ENCODE data around the gene UBE2O. TPM values are rescaled to one million over a fixed set of nuclear protein-coding genes. Genes with fewer than 3 reads are reported as not detected.

The UBE2O gene
- total RNA-seq, 1 experiment from 2014 or later, result 68.9 TPM

- Mint-ChIP-seq H3K9me3 (no peaks in the 10 kb centered on the region), H3K27ac (no peak overlapping the region), H3K27me3 (ENCODE audit: low read depth) (peaks cover 5% of the 10 kb centered on the region), H3K4me3 (no peak overlapping the region), H3K4me1 (peaks cover 54% of the 10 kb centered on the region), H3K36me3 (no peaks in the 10 kb centered on the region)
- POLR2A ChIA-PET, result no interaction called here
- no peak for DNase-seq (ENCODE audit: low spot score)
- TF ChIP-seq ZNF416 (CRISPR knock-in tag; IDR thresholded peaks at IDR 0.05) (no peak), ZBTB21 (CRISPR knock-in tag; IDR thresholded peaks at IDR 0.05; ENCODE audit: borderline replicate concordance) (no peak), MXD4 (CRISPR knock-in tag; IDR thresholded peaks at IDR 0.05; ENCODE audit: borderline replicate concordance) (no peak), JUN (CRISPR knock-in tag; IDR thresholded peaks at IDR 0.05) (no peak), ZSCAN18 (CRISPR knock-in tag; IDR thresholded peaks at IDR 0.05) (no peak), GTF2I (CRISPR knock-in tag; conservative IDR thresholded peaks at IDR 0.05) (no peak), ETV6 (CRISPR knock-in tag; IDR thresholded peaks at IDR 0.05) (no peak)
- TF ChIP-seq, protein P1, sequence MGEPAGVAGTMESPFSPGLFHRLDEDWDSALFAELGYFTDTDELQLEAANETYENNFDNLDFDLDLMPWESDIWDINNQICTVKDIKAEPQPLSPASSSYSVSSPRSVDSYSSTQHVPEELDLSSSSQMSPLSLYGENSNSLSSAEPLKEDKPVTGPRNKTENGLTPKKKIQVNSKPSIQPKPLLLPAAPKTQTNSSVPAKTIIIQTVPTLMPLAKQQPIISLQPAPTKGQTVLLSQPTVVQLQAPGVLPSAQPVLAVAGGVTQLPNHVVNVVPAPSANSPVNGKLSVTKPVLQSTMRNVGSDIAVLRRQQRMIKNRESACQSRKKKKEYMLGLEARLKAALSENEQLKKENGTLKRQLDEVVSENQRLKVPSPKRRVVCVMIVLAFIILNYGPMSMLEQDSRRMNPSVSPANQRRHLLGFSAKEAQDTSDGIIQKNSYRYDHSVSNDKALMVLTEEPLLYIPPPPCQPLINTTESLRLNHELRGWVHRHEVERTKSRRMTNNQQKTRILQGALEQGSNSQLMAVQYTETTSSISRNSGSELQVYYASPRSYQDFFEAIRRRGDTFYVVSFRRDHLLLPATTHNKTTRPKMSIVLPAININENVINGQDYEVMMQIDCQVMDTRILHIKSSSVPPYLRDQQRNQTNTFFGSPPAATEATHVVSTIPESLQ (CRISPR knock-in tag; IDR thresholded peaks at IDR 0.05), result no peak
- TF ChIP-seq, protein P2, sequence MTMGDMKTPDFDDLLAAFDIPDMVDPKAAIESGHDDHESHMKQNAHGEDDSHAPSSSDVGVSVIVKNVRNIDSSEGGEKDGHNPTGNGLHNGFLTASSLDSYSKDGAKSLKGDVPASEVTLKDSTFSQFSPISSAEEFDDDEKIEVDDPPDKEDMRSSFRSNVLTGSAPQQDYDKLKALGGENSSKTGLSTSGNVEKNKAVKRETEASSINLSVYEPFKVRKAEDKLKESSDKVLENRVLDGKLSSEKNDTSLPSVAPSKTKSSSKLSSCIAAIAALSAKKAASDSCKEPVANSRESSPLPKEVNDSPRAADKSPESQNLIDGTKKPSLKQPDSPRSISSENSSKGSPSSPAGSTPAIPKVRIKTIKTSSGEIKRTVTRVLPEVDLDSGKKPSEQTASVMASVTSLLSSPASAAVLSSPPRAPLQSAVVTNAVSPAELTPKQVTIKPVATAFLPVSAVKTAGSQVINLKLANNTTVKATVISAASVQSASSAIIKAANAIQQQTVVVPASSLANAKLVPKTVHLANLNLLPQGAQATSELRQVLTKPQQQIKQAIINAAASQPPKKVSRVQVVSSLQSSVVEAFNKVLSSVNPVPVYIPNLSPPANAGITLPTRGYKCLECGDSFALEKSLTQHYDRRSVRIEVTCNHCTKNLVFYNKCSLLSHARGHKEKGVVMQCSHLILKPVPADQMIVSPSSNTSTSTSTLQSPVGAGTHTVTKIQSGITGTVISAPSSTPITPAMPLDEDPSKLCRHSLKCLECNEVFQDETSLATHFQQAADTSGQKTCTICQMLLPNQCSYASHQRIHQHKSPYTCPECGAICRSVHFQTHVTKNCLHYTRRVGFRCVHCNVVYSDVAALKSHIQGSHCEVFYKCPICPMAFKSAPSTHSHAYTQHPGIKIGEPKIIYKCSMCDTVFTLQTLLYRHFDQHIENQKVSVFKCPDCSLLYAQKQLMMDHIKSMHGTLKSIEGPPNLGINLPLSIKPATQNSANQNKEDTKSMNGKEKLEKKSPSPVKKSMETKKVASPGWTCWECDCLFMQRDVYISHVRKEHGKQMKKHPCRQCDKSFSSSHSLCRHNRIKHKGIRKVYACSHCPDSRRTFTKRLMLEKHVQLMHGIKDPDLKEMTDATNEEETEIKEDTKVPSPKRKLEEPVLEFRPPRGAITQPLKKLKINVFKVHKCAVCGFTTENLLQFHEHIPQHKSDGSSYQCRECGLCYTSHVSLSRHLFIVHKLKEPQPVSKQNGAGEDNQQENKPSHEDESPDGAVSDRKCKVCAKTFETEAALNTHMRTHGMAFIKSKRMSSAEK (CRISPR knock-in tag; IDR thresholded peaks at IDR 0.05; ENCODE audit: borderline replicate concordance), result no peak
- TF ChIP-seq, protein P3, sequence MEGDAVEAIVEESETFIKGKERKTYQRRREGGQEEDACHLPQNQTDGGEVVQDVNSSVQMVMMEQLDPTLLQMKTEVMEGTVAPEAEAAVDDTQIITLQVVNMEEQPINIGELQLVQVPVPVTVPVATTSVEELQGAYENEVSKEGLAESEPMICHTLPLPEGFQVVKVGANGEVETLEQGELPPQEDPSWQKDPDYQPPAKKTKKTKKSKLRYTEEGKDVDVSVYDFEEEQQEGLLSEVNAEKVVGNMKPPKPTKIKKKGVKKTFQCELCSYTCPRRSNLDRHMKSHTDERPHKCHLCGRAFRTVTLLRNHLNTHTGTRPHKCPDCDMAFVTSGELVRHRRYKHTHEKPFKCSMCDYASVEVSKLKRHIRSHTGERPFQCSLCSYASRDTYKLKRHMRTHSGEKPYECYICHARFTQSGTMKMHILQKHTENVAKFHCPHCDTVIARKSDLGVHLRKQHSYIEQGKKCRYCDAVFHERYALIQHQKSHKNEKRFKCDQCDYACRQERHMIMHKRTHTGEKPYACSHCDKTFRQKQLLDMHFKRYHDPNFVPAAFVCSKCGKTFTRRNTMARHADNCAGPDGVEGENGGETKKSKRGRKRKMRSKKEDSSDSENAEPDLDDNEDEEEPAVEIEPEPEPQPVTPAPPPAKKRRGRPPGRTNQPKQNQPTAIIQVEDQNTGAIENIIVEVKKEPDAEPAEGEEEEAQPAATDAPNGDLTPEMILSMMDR (IDR thresholded peaks at IDR 0.05), result no peak
- no peak for ATAC-seq
- CTCF ChIA-PET, result interaction anchor here (0.6 to 5.1 kb wide), 11 partner anchors 11 to 218 kb away, joined by 3 to 30 read pairs (median 4); no protein-coding TSS in a partner anchor
These were observed 44.7 kb upstream of the UBE2O start for GRCh38 chr17:76497699-76497978.

- Mint-ChIP-seq H3K27me3 (ENCODE audit: low read depth) (peaks cover 5% of the 10 kb centered on the region), H3K4me3 (no peak overlapping the region), H3K36me3 (no peaks in the 10 kb centered on the region), H3K4me1 (peaks cover 49% of the 10 kb centered on the region), H3K9me3 (no peaks in the 10 kb centered on the region), H3K27ac (no peak overlapping the region)
- no peak for DNase-seq (ENCODE audit: low spot score)
- no peak for ATAC-seq
- ChIA-PET CTCF (interaction anchor here (1.0 to 4.3 kb wide), 2 partner anchors 37 to 47 kb away, joined by 3 to 30 read pairs; no protein-coding TSS in a partner anchor), POLR2A (no interaction called here)
- TF ChIP-seq, protein P3 (IDR thresholded peaks at IDR 0.05), result no peak
- no peak for TF ChIP-seq ZNF281 (CRISPR knock-in tag; IDR thresholded peaks at IDR 0.05)
- TF ChIP-seq GTF2I (CRISPR knock-in tag; conservative IDR thresholded peaks at IDR 0.05), result no peak
- no peak for TF ChIP-seq EMX1 (CRISPR knock-in tag; IDR thresholded peaks at IDR 0.05)
- TF ChIP-seq, protein P4, sequence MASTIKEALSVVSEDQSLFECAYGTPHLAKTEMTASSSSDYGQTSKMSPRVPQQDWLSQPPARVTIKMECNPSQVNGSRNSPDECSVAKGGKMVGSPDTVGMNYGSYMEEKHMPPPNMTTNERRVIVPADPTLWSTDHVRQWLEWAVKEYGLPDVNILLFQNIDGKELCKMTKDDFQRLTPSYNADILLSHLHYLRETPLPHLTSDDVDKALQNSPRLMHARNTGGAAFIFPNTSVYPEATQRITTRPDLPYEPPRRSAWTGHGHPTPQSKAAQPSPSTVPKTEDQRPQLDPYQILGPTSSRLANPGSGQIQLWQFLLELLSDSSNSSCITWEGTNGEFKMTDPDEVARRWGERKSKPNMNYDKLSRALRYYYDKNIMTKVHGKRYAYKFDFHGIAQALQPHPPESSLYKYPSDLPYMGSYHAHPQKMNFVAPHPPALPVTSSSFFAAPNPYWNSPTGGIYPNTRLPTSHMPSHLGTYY (CRISPR knock-in tag; IDR thresholded peaks at IDR 0.05), result no peak
- TF ChIP-seq CBFB (CRISPR knock-in tag; IDR thresholded peaks at IDR 0.05; ENCODE audit: low read depth), result no peak
- TF ChIP-seq ZNF423 (CRISPR knock-in tag; IDR thresholded peaks at IDR 0.05), result no peak
- TF ChIP-seq ZBTB43 (CRISPR knock-in tag; IDR thresholded peaks at IDR 0.05), result no peak
- no peak for TF ChIP-seq RELA (CRISPR knock-in tag; IDR thresholded peaks at IDR 0.05; ENCODE audit: borderline replicate concordance)
- TF ChIP-seq MXD4 (CRISPR knock-in tag; IDR thresholded peaks at IDR 0.05; ENCODE audit: borderline replicate concordance), result no peak
- no peak for TF ChIP-seq ETV6 (CRISPR knock-in tag; IDR thresholded peaks at IDR 0.05)
These were observed 43.5 kb upstream of the UBE2O start for GRCh38 chr17:76496464-76496863.
